K562 (cell line): Measurements from ENCODE around the gene SLC25A28. TPM values are rescaled to one million over a fixed set of nuclear protein-coding genes. Genes with fewer than 3 reads are reported as not detected.
A peak's percentile ranks its signal among the peaks of the same experiment; 100 is the strongest.

Experiments
- CAMTA2 ChIP-seq: fragments of 250-450 bp; sonication (Bioruptor Pico); conservative IDR thresholded peaks from 2 replicates; pipeline ENCODE4 v1.5.1; 2022
- CBX8 ChIP-seq: fragments of 200-600 bp; sonication (generic); IDR thresholded peaks from 2 replicates; pipeline ENCODE4 v1.6.1; 2012; ENCODE audit warnings: borderline replicate concordance, mixed run types, low read depth, mild to moderate bottlenecking, moderate library complexity, mixed read lengths, low read length, control low read depth, inconsistent platforms; ENCODE audit not compliant: poor library complexity, severe bottlenecking; ENCODE audit errors: extremely low read depth
- CTCF ChIP-seq, 3 experiments: IDR thresholded peaks in 2 of 3; conservative IDR thresholded peaks in 1 of 3; 2 replicates each; pipeline ENCODE4 v1.5.1; 2011 to 2012; ENCODE audit warnings: low read length in 3 of 3, mild to moderate bottlenecking in 3 of 3, control low read depth in 2 of 3, improper control_type of control experiment in 1 of 3, inconsistent platforms in 1 of 3, low read depth in 1 of 3, mixed read lengths in 1 of 3, moderate library complexity in 1 of 3; ENCODE audit not compliant: insufficient read depth in 2 of 3
- ETS1 ChIP-seq: conservative IDR thresholded peaks from 2 replicates; pipeline ENCODE4 v1.6.1; 2011; ENCODE audit warnings: low read depth, mild to moderate bottlenecking, low read length; ENCODE audit not compliant: control insufficient read depth
- MBD2 ChIP-seq: sonication (generic); IDR thresholded peaks from 2 replicates; pipeline ENCODE4 v1.6.1; 2016; ENCODE audit warnings: low read depth, borderline replicate concordance
- MED1 ChIP-seq: sonication (generic); formaldehyde crosslinking; IDR thresholded peaks from 2 replicates; pipeline ENCODE4 v1.8.1; 2023; ENCODE audit warnings: missing genetic modification reagents, borderline replicate concordance
- MEIS2 ChIP-seq: fragments of 450-650 bp; IDR thresholded peaks from 2 replicates; pipeline ENCODE4 v1.6.1; 2014; ENCODE audit warnings: mild to moderate bottlenecking; ENCODE audit not compliant: partially characterized antibody
- NEUROD1 ChIP-seq: fragments of 150-350 bp; IDR thresholded peaks from 2 replicates; pipeline ENCODE4 v1.6.1; 2014; ENCODE audit warnings: borderline replicate concordance, low read length, low read depth; ENCODE audit not compliant: partially characterized antibody
- PKNOX1 ChIP-seq: fragments of 450-650 bp; IDR thresholded peaks from 2 replicates; pipeline ENCODE4 v1.6.1; 2016
- PTTG1 ChIP-seq: fragments of 450-650 bp; IDR thresholded peaks from 2 replicates; pipeline ENCODE4 v1.6.1; 2016; ENCODE audit warnings: low read depth, mild to moderate bottlenecking, missing genetic modification characterization, missing compliant biosample characterization
- SP2 ChIP-seq: IDR thresholded peaks from 2 replicates; pipeline ENCODE4 v1.6.1; 2011; ENCODE audit warnings: mild to moderate bottlenecking, low read depth, low read length, moderate library complexity; ENCODE audit not compliant: poor library complexity, severe bottlenecking; ENCODE audit errors: extremely low read depth
- TAF1 ChIP-seq: IDR thresholded peaks from 2 replicates; pipeline ENCODE4 v1.6.1; 2011; ENCODE audit warnings: mild to moderate bottlenecking, low read length, moderate library complexity; ENCODE audit not compliant: insufficient read depth, control insufficient read depth, severe bottlenecking; ENCODE audit errors: extremely low read depth
- TCF7L2 ChIP-seq: fragments of 150-350 bp; IDR thresholded peaks from 2 replicates; pipeline ENCODE4 v1.6.1; 2016; ENCODE audit warnings: low read depth, mild to moderate bottlenecking, low read length, moderate library complexity
- VEZF1 ChIP-seq: fragments of 200-800 bp; sonication (Bioruptor generic); IDR thresholded peaks from 2 replicates; pipeline ENCODE4 v1.6.1; 2017; ENCODE audit warnings: missing genetic modification characterization, missing compliant biosample characterization
- ZBTB12 ChIP-seq: fragments of 250-450 bp; sonication (Bioruptor Pico); IDR thresholded peaks from 2 replicates; pipeline ENCODE4 v1.4.0; 2020
- ZNF175 ChIP-seq: fragments of 200-800 bp; sonication (Bioruptor generic); IDR thresholded peaks from 2 replicates; pipeline ENCODE4 v1.6.1; 2016; ENCODE audit warnings: low read depth, mild to moderate bottlenecking, missing genetic modification characterization, missing compliant biosample characterization
- polyA plus RNA-seq, 8 experiments: library from polyadenylated mRNA; depleted of rRNA in 4 of 8; stranded (reverse) in 5 of 8; unstranded in 3 of 8; fragments of >200 nt; fragmentation: Nextera tagmentation in 2 of 8; fragmentation: Illumina TruSeq in 1 of 8; extraction: Ambion mirVana in 2 of 8; extraction: Trizol in 1 of 8; gene quantifications; 2 replicates each; pipeline versions ENCODE4 v1.2.1 to v1.2.3, GENCODE V29; 2011 to 2014; ENCODE audit warnings: inconsistent platforms in 1 of 8, missing spikeins in 1 of 8
- total RNA-seq, 7 experiments: library from RNA; depleted of rRNA in 6 of 7; stranded (reverse); fragments of >200 nt in 6 of 7; fragmentation: Illumina TruSeq in 2 of 7; extraction: Trizol in 2 of 7; gene quantifications; 2 replicates each; pipeline versions ENCODE4 v1.2.1 to v1.2.3, GENCODE V29; 2011 to 2021; ENCODE audit warnings: low replicate concordance in 1 of 7

Gene SLC25A28
- total and polyA plus RNA-seq, 9 of the 15 experiments (the other 6 are each of a cell fraction or from before 2014, with no cell fraction given), result 6.2 to 32.3 (median 18.8) TPM

GRCh38 chr10:99619851-99620710, at the start of gene SLC25A28 (continued):
- TF ChIP-seq PKNOX1 (peak; percentile 99), ZNF175 (CRISPR knock-in tag) (no peak), PTTG1 (tag) (no peak), ETS1 (peak; percentile 50; the same call in 1 of the 2 replicates), CAMTA2 (CRISPR knock-in tag) (no peak), MEIS2 (peak; percentile 40), TAF1 (peak; percentile 23), CBX8 (no peak), CTCF (IDR thresholded peaks at IDR 0.05 in 2 of 3, conservative IDR thresholded peaks at IDR 0.05 in 1 of 3; ENCODE audit: insufficient read depth in 2 of 3, low read depth in 1 of 3, low read length in 3 of 3) (0 out of 6 replicates have a peak, but pooled peaks of 1 of the 3 experiments have one; percentile 3), MED1 (CRISPR knock-in tag) (no peak), TCF7L2 (peak; percentile 96), NEUROD1 (peak; percentile 63), MBD2 (peak; percentile 81; the same call in 1 of the 2 replicates), VEZF1 (CRISPR knock-in tag) (peak; percentile 60), ZBTB12 (peak; percentile 29; the same call in 1 of the 2 replicates), SP2 (peak; percentile 74)
